Neural cell (in vitro differentiated cells): ENCODE measurements around the gene STRN3.

Experiments
- CTCF ChIP-seq: fragments of 450-650 bp; IDR thresholded peaks from 2 replicates; pipeline ENCODE4 v1.5.1; 2014; ENCODE audit warnings: antibody characterized with exemption, mild to moderate bottlenecking, moderate library complexity; ENCODE audit not compliant: poor library complexity, severe bottlenecking
- EP300 ChIP-seq: fragments of 450-650 bp; conservative IDR thresholded peaks from 2 replicates; pipeline ENCODE4 v1.6.1; 2014; ENCODE audit warnings: antibody characterized with exemption, mild to moderate bottlenecking, moderate library complexity; ENCODE audit not compliant: poor library complexity, severe bottlenecking
- EZH2 ChIP-seq: fragments of 200-600, 300-800 bp; shearing (Covaris generic), sonication (generic); IDR thresholded peaks from 2 replicates; pipeline ENCODE4 v1.6.1; 2014; ENCODE audit warnings: antibody characterized with exemption, low read length, borderline replicate concordance, mild to moderate bottlenecking; ENCODE audit not compliant: insufficient read depth, poor library complexity, severe bottlenecking
- POLR2AphosphoS5 ChIP-seq: IDR thresholded peaks from 2 replicates; pipeline ENCODE4 v1.6.1; 2012
- SMC3 ChIP-seq: fragments of 450-650 bp; conservative IDR thresholded peaks from 2 replicates; pipeline ENCODE4 v1.6.1; 2014; ENCODE audit warnings: antibody characterized with exemption, mild to moderate bottlenecking, moderate library complexity; ENCODE audit not compliant: poor library complexity
- TAF1 ChIP-seq: IDR thresholded peaks from 2 replicates; pipeline ENCODE4 v1.6.1; 2012; ENCODE audit warnings: low read depth

GRCh38 chr14:30908826-30909225, 117.4 kb downstream of the STRN3 start:
- TF ChIP-seq EZH2 (no peak), POLR2AphosphoS5 (no peak), CTCF (no peak), SMC3 (no peak), EP300 (no peak), TAF1 (no peak)
